GF-D8 (cell line): ENCODE results near the gene EDDM13.
"Not testable (repeated sequence)": the region's sequence is repeated elsewhere in the genome, so short reads cannot be mapped to it uniquely, and the experiment has no call there.

Experiments
- DNase-seq: peaks from one replicate; lab custom pipeline; 2025; lab: John Stamatoyannopoulos, UW

Gene EDDM13

GRCh38 chr19:56295531-56296455, 23.2 kb downstream of the EDDM13 start:
- no peak for DNase-seq

- no peak for DNase-seq
Measured at GRCh38 chr19:56297010-56297409, 24.5 kb downstream of the EDDM13 start.

GRCh38 chr19:56299688-56300087, 27.1 kb downstream of the EDDM13 start:
- DNase-seq = no peak

- DNase-seq = no peak
Measured at GRCh38 chr19:56301155-56301554, 28.6 kb downstream of the EDDM13 start.

- no peak for DNase-seq
Measured at GRCh38 chr19:56301886-56302620, 29.5 kb downstream of the EDDM13 start.

- no peak for DNase-seq
Measured at GRCh38 chr19:56304243-56304642, 31.7 kb downstream of the EDDM13 start.

GRCh38 chr19:56306016-56306415, 33.5 kb downstream of the EDDM13 start:
- no peak for DNase-seq

GRCh38 chr19:56307062-56307461, 34.5 kb downstream of the EDDM13 start:
- DNase-seq = not testable (repeated sequence)

GRCh38 chr19:56308792-56309191, 36.2 kb downstream of the EDDM13 start:
- DNase-seq = no peak

GRCh38 chr19:56309511-56310185, 37.1 kb downstream of the EDDM13 start:
- no peak for DNase-seq

- DNase-seq = no peak
Measured at GRCh38 chr19:56310462-56310861, 37.9 kb downstream of the EDDM13 start.

- DNase-seq = no peak
Measured at GRCh38 chr19:56312342-56312741, 39.8 kb downstream of the EDDM13 start.

- DNase-seq = no peak
Measured at GRCh38 chr19:56312787-56313657, 40.5 kb downstream of the EDDM13 start.

GRCh38 chr19:56314018-56314380, 41.5 kb downstream of the EDDM13 start:
- DNase-seq = no peak

GRCh38 chr19:56314381-56315076, 42.0 kb downstream of the EDDM13 start, which contains the start of gene ZSCAN5A:
TSS of gene ZSCAN5A (minus strand) at chr19:56314839. CDS start at chr19:56225046, 89,793 bp downstream.
- DNase-seq = peak; percentile 91

GRCh38 chr19:56315077-56315828, 42.7 kb downstream of the EDDM13 start:
- peak; percentile 88 for DNase-seq

- DNase-seq = no peak
Measured at GRCh38 chr19:56316728-56317127, 44.2 kb downstream of the EDDM13 start.

GRCh38 chr19:56317749-56318148, 45.2 kb downstream of the EDDM13 start:
- DNase-seq = no peak

GRCh38 chr19:56319991-56320390, 47.4 kb downstream of the EDDM13 start:
- DNase-seq = peak; percentile 61
